Measurements from ENCODE around the gene IL6R.

The IL6R gene

GRCh38 chr1:154427173-154428139 lies 22.3 kb downstream of the IL6R start:
- no peak for DNase-seq

GRCh38 chr1:154429118-154429517 lies 24.0 kb downstream of the IL6R start:
- no peak for DNase-seq

- no peak for DNase-seq
Measured at GRCh38 chr1:154429841-154430611, 24.9 kb downstream of the IL6R start.

GRCh38 chr1:154430903-154431302 lies 25.8 kb downstream of the IL6R start:
- DNase-seq: no peak

- DNase-seq: no peak
Measured at GRCh38 chr1:154431586-154432373, 26.6 kb downstream of the IL6R start.

- no peak for DNase-seq
Measured at GRCh38 chr1:154433161-154433764, 28.1 kb downstream of the IL6R start.

- no peak for DNase-seq
Measured at GRCh38 chr1:154434346-154435085, 29.4 kb downstream of the IL6R start.

- DNase-seq: no peak
Measured at GRCh38 chr1:154435599-154436200, 30.6 kb downstream of the IL6R start.

- no peak for DNase-seq
Measured at GRCh38 chr1:154436433-154436832, 31.3 kb downstream of the IL6R start.

GRCh38 chr1:154440036-154440804 lies 35.1 kb downstream of the IL6R start:
- DNase-seq: no peak

GRCh38 chr1:154441241-154441888 lies 36.2 kb downstream of the IL6R start:
- DNase-seq: no peak

GRCh38 chr1:154442006-154442740 lies 37.0 kb downstream of the IL6R start:
- no peak for DNase-seq

- DNase-seq: no peak
Measured at GRCh38 chr1:154443274-154444013, 38.3 kb downstream of the IL6R start.

GRCh38 chr1:154445040-154445472 lies 39.9 kb downstream of the IL6R start:
- DNase-seq: no peak

- DNase-seq: no peak
Measured at GRCh38 chr1:154446292-154446691, 41.1 kb downstream of the IL6R start.

- no peak for DNase-seq
Measured at GRCh38 chr1:154446789-154447188, 41.6 kb downstream of the IL6R start.

- no peak for DNase-seq
Measured at GRCh38 chr1:154448331-154448811, 43.2 kb downstream of the IL6R start.

GRCh38 chr1:154453161-154453560 lies 48.0 kb downstream of the IL6R start:
- no peak for DNase-seq

Measured in KG1 (cell line).